HepG2 (cell line): ENCODE data around the gene FBRSL1. TPM values are rescaled to one million over a fixed set of nuclear protein-coding genes. Genes with fewer than 3 reads are reported as not detected.

Source experiments
- ATAC-seq: fragments of 200-7000 bp; cut with Tn5 transposase; 3 replicates; pipeline ENCODE4 v1.9.1; 2020; ENCODE audit warnings: mild to moderate bottlenecking, moderate library complexity
- BruUV-seq: library from RNA; stranded (reverse); fragments of 400-500 nt; replicated peaks from 2 replicates; lab custom pipeline; 2021; lab: Mats Ljungman, UMichigan
- CTCF ChIA-PET: fragments of 300-600 bp; formaldehyde crosslinking; extraction: SDS; loops from one replicate; lab custom pipeline; 2021; ENCODE audit warnings: low total read pairs, inconsistent platforms, low intra/inter-chr PET ratio; lab: Yijun Ruan, JAX
- POLR2A ChIA-PET: fragments of 350-600 bp; sonication (Branson Sonifier 250); formaldehyde crosslinking; loops from one replicate; lab custom pipeline; 2020; ENCODE audit warnings: antibody characterized with exemption, inconsistent platforms; lab: Yijun Ruan, JAX
- DNase-seq: peaks from one replicate; pipeline ENCODE4 v3.0.0-alpha.2; 2015; ENCODE audit warnings: low spot score
- FAIRE-seq: peaks from 3 replicates; lab custom pipeline; 2011; peaks lifted over from hg19 to GRCh38; lab: Jason Lieb, UNC
- H2AFZ ChIP-seq: one replicate; pipeline ENCODE4 v1.6.1; 2011; ENCODE audit warnings: low read length, inconsistent platforms
- H3K27ac ChIP-seq: fragments of 300-600 bp; 3 replicates; pipeline ENCODE4 v1.8.0; 2011; ENCODE audit warnings: mixed run types, mild to moderate bottlenecking, mixed read lengths, low read length, inconsistent platforms; ENCODE audit not compliant: insufficient read depth; ENCODE audit errors: extremely low read length
- H3K27me3 ChIP-seq, 2 experiments: fragments of 200-600 bp in 1 of 2; 2 replicates in 1 of 2; 3 replicates in 1 of 2; pipeline versions ENCODE4 v1.6.0 to v1.8.0; 2011; ENCODE audit warnings: low read length in 2 of 2, mild to moderate bottlenecking in 2 of 2, moderate library complexity in 2 of 2, inconsistent platforms in 1 of 2; ENCODE audit not compliant: insufficient read depth in 2 of 2, control insufficient read depth in 1 of 2
- H3K36me3 ChIP-seq, 2 experiments: fragments of 200-600 bp in 1 of 2; replicated peaks in 1 of 2; 2 replicates in 1 of 2; 3 replicates in 1 of 2; pipeline versions ENCODE4 v1.5.1 to v1.8.0; 2011; ENCODE audit warnings: low read length in 2 of 2, inconsistent platforms in 1 of 2; ENCODE audit not compliant: insufficient read depth in 2 of 2, control insufficient read depth in 1 of 2
- H3K4me1 ChIP-seq: 2 replicates; pipeline ENCODE4 v1.5.1; 2012; ENCODE audit warnings: low read length, inconsistent platforms; ENCODE audit not compliant: insufficient read depth
- H3K4me2 ChIP-seq: 2 replicates; pipeline ENCODE4 v1.6.0; 2011; ENCODE audit warnings: low read depth, low read length, inconsistent platforms
- H3K4me3 ChIP-seq, 3 experiments: fragments of 200-600 bp in 1 of 3; sonication (generic), shearing (Covaris generic) in 1 of 3; replicated peaks in 1 of 3; 2 replicates each; pipeline ENCODE4 v1.5.1; 2011 to 2016; ENCODE audit warnings: low read length in 3 of 3, inconsistent platforms in 2 of 3, low read depth in 2 of 3, mild to moderate bottlenecking in 2 of 3, control low read depth in 1 of 3, mixed read lengths in 1 of 3; ENCODE audit not compliant: insufficient read depth in 1 of 3
- H3K79me2 ChIP-seq: one replicate; pipeline ENCODE4 v1.6.1; 2011; ENCODE audit warnings: low read length, inconsistent platforms; ENCODE audit not compliant: insufficient read depth
- H3K9ac ChIP-seq: 2 replicates; pipeline ENCODE4 v1.6.0; 2011; ENCODE audit warnings: mild to moderate bottlenecking, low read depth, low read length, inconsistent platforms; ENCODE audit not compliant: insufficient read depth
- H3K9me3 ChIP-seq: 2 replicates; pipeline ENCODE4 v1.5.1; 2012; ENCODE audit warnings: mild to moderate bottlenecking, low read length
- H4K20me1 ChIP-seq: 2 replicates; pipeline ENCODE4 v1.6.0; 2011; ENCODE audit warnings: inconsistent platforms, mild to moderate bottlenecking, low read length, moderate library complexity; ENCODE audit not compliant: insufficient read depth
- CBX2 ChIP-seq, 2 experiments: fragments of 200-600 bp in 1 of 2; sonication (generic); formaldehyde crosslinking in 1 of 2; IDR thresholded peaks; 2 replicates each; pipeline versions ENCODE4 v1.7.0 to v1.8.1; 2018 to 2022; ENCODE audit warnings: low read depth in 2 of 2, low read length in 1 of 2, mild to moderate bottlenecking in 1 of 2, missing genetic modification reagents in 1 of 2
- EZH2 ChIP-seq: conservative IDR thresholded peaks from 2 replicates; pipeline ENCODE4 v1.6.1; 2012; ENCODE audit warnings: mild to moderate bottlenecking, low read depth, low read length, moderate library complexity
- FOXP1 ChIP-seq, 2 experiments: fragments of 450-650 bp in 1 of 2; IDR thresholded peaks; 2 replicates each; pipeline ENCODE4 v1.6.1; 2017 to 2018; ENCODE audit warnings: antibody characterized with exemption in 1 of 2
- MEIS2 ChIP-seq: sonication (generic); formaldehyde crosslinking; IDR thresholded peaks from 2 replicates; pipeline ENCODE4 v1.9.0; 2021; ENCODE audit warnings: mild to moderate bottlenecking, missing genetic modification reagents
- SMARCC2 ChIP-seq: fragments of 450-650 bp; IDR thresholded peaks from 2 replicates; pipeline ENCODE4 v1.6.1; 2017; ENCODE audit warnings: antibody characterized with exemption, mild to moderate bottlenecking
- THAP11 ChIP-seq: IDR thresholded peaks from 2 replicates; pipeline ENCODE4 v1.6.1; 2016; ENCODE audit warnings: missing biosample characterization, missing genetic modification reagents
- WGBS: methylation state at CpG from one replicate; pipeline ENCODE4 v1.1.6; 2017; ENCODE audit warnings: low lambda C conversion rate; 5-methylcytosine and 5-hydroxymethylcytosine counted together
- in situ Hi-C: cut with HindIII; loops from 2 replicates; pipeline ENCODE4 v1.10.0; 2017; ENCODE audit warnings: low pct_unique_long_range_greater_than_20kb; ENCODE audit not compliant: extremely low pct_ligation_motif_present
- intact Hi-C: fragments of 100-400 bp; cut with micrococcal nuclease; formaldehyde crosslinking; loops from one replicate; pipeline ENCODE4 v1.10.0; 2022; ENCODE audit not compliant: unreplicated experiment
- polyA plus RNA-seq, 8 experiments: library from polyadenylated mRNA; depleted of rRNA in 3 of 8; stranded (reverse) in 7 of 8; unstranded in 1 of 8; fragments of >200 nt; fragmentation: Illumina TruSeq in 4 of 8; extraction: Trizol in 4 of 8; gene quantifications; 2 replicates each; pipeline versions ENCODE4 v1.2.1 to v1.2.3, GENCODE V29; 2011 to 2016; ENCODE audit warnings: low read depth in 4 of 8, missing spikeins in 1 of 8, mixed read lengths in 1 of 8; ENCODE audit not compliant: insufficient read depth in 1 of 8
- total RNA-seq, 5 experiments: library from RNA; depleted of rRNA; stranded (reverse); fragments of >200 nt; fragmentation: Illumina TruSeq; extraction: Trizol; gene quantifications; 2 replicates each; pipeline ENCODE4 v1.2.3, GENCODE V29; 2016; ENCODE audit warnings: low read depth in 1 of 5
- TF ChIP-seq, protein P1 (sequence below): fragments of 450-650 bp; IDR thresholded peaks from 2 replicates; pipeline ENCODE4 v1.6.1; 2017
- TF ChIP-seq, protein P2 (sequence below): sonication (generic); formaldehyde crosslinking; IDR thresholded peaks from 2 replicates; pipeline ENCODE4 v1.4.0; 2020; ENCODE audit warnings: missing genetic modification reagents
- TF ChIP-seq, protein P3 (sequence below): sonication (generic); formaldehyde crosslinking; conservative IDR thresholded peaks from 2 replicates; pipeline ENCODE4 v1.4.0; 2020; ENCODE audit warnings: mild to moderate bottlenecking, missing genetic modification reagents, moderate library complexity

FBRSL1 gene
- total and polyA plus RNA-seq, 2 of the 13 experiments (the other 11 are each of a cell fraction or from before 2014, with no cell fraction given): 3.6 to 7.9 TPM

GRCh38 chr12:132449565-132450417 lies 40.2 kb upstream of the FBRSL1 start:
- ChIA-PET CTCF (no interaction called here), POLR2A (no interaction called here)
- H2AFZ ChIP-seq: no peak overlapping the region
- H3K4me3 ChIP-seq: peak overlapping the region in 1 of 3 experiments; percentile 3; a peak in 1 of 6 replicates
- TF ChIP-seq SMARCC2: no peak
- TF ChIP-seq THAP11: no peak
- TF ChIP-seq, protein P1, sequence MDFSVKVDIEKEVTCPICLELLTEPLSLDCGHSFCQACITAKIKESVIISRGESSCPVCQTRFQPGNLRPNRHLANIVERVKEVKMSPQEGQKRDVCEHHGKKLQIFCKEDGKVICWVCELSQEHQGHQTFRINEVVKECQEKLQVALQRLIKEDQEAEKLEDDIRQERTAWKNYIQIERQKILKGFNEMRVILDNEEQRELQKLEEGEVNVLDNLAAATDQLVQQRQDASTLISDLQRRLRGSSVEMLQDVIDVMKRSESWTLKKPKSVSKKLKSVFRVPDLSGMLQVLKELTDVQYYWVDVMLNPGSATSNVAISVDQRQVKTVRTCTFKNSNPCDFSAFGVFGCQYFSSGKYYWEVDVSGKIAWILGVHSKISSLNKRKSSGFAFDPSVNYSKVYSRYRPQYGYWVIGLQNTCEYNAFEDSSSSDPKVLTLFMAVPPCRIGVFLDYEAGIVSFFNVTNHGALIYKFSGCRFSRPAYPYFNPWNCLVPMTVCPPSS: no peak
- TF ChIP-seq, protein P2, sequence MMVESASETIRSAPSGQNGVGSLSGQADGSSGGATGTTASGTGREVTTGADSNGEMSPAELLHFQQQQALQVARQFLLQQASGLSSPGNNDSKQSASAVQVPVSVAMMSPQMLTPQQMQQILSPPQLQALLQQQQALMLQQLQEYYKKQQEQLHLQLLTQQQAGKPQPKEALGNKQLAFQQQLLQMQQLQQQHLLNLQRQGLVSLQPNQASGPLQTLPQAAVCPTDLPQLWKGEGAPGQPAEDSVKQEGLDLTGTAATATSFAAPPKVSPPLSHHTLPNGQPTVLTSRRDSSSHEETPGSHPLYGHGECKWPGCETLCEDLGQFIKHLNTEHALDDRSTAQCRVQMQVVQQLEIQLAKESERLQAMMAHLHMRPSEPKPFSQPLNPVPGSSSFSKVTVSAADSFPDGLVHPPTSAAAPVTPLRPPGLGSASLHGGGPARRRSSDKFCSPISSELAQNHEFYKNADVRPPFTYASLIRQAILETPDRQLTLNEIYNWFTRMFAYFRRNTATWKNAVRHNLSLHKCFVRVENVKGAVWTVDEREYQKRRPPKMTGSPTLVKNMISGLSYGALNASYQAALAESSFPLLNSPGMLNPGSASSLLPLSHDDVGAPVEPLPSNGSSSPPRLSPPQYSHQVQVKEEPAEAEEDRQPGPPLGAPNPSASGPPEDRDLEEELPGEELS (CRISPR knock-in tag): peak; percentile 28; the same call in 1 of the 2 replicates
- TF ChIP-seq CBX2 (IDR thresholded peaks at IDR 0.05; ENCODE audit: low read depth, low read length): peak; percentile 64; the same call in 1 of the 2 replicates
- no peak for TF ChIP-seq CBX2 (CRISPR knock-in tag; IDR thresholded peaks at IDR 0.05; ENCODE audit: low read depth)
- TF ChIP-seq FOXP1 (IDR thresholded peaks at IDR 0.05): no peak
- TF ChIP-seq FOXP1 (CRISPR knock-in tag; IDR thresholded peaks at IDR 0.05): 0 out of 2 replicates have a peak, but pooled peaks have one; percentile 17
- TF ChIP-seq MEIS2: peak; percentile 50; the same call in 1 of the 2 replicates
- 0 out of 2 replicates have a peak, but pooled peaks have one; percentile 23 for TF ChIP-seq EZH2
- TF ChIP-seq, protein P3, sequence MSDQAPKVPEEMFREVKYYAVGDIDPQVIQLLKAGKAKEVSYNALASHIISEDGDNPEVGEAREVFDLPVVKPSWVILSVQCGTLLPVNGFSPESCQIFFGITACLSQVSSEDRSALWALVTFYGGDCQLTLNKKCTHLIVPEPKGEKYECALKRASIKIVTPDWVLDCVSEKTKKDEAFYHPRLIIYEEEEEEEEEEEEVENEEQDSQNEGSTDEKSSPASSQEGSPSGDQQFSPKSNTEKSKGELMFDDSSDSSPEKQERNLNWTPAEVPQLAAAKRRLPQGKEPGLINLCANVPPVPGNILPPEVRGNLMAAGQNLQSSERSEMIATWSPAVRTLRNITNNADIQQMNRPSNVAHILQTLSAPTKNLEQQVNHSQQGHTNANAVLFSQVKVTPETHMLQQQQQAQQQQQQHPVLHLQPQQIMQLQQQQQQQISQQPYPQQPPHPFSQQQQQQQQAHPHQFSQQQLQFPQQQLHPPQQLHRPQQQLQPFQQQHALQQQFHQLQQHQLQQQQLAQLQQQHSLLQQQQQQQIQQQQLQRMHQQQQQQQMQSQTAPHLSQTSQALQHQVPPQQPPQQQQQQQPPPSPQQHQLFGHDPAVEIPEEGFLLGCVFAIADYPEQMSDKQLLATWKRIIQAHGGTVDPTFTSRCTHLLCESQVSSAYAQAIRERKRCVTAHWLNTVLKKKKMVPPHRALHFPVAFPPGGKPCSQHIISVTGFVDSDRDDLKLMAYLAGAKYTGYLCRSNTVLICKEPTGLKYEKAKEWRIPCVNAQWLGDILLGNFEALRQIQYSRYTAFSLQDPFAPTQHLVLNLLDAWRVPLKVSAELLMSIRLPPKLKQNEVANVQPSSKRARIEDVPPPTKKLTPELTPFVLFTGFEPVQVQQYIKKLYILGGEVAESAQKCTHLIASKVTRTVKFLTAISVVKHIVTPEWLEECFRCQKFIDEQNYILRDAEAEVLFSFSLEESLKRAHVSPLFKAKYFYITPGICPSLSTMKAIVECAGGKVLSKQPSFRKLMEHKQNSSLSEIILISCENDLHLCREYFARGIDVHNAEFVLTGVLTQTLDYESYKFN (CRISPR knock-in tag): peak; percentile 54; the same call in 1 of the 2 replicates
- H3K9ac ChIP-seq: no peak overlapping the region
- no peaks in the 10 kb centered on the region for H3K79me2 ChIP-seq
- H3K27me3 ChIP-seq: peaks cover 28 to 83% of the 10 kb centered on the region in 2 experiments
- 0 out of 2 replicates have a peak overlapping the region, but pooled peaks have one; percentile 11 for H3K4me2 ChIP-seq
- WGBS: 23% methylated on average over 15 of the region's 22 CpGs
- BruUV-seq: no TSS peak
- intact Hi-C loops (no loop called here), in situ Hi-C loops (no loop called here)
- no peak overlapping the region for H3K27ac ChIP-seq
- DNase-seq (no peak), ATAC-seq (no peak), FAIRE-seq (no peak)
- no peaks in the 10 kb centered on the region for H3K36me3 ChIP-seq
- H4K20me1 ChIP-seq: no peaks in the 10 kb centered on the region
- H3K9me3 ChIP-seq: no peaks in the 10 kb centered on the region
- peaks cover 35% of the 10 kb centered on the region for H3K4me1 ChIP-seq
